Camera-type eye (tissue), 1 donor: Measurements from ENCODE around the gene ZNF213. TPM values are rescaled to one million over a fixed set of nuclear protein-coding genes. Genes with fewer than 3 reads are reported as not detected.

ENCODE experiments used
- total RNA-seq: library from RNA; depleted of rRNA; stranded (reverse); fragments of >200 nt; gene quantifications from one replicate; pipeline ENCODE4 v1.2.3, GENCODE V29; 2014

Gene ZNF213
- 13.0 TPM for total RNA-seq

DNA sequence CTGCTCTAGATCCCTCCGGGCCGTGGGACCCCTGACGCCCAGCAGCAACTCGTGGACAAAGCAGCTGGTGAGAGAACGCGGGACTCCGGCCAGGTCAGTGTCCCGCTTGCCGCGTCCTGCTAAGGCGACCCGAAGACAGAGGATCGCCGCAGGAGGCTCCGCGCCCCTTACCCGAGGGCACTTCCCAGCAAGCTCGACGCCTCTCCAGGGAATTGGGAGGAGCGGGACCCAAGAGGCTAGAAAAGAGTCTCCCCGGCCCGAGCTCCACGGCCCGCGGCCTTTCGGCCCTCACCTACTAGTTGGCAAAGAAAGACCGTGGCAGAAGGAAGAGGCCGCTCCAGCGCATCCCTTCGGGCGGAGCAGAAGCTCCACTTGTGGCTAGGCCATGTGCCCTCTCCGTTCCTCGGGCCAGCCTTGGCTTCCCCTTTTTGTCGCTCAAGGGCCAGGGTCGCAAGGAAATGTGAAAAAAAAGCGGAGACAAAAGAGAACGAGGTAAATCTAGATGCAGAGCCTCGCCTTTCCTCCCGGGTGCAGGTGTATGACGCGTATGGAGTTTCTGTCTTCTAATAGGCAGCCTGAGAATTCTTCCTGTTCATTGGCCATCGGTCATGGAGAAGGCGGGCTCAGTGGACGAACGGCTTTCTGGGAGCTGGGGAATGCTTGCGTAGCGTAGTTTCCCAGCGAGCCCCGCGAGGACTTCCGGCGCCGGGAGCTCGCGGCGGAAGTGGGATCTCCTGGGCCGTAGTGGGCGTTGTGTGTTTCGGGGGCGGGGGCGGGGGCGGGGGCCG lies at the start of gene ZNF213:
Gene ZNF213, plus strand, starts transcription at position 692 of the 788 bp plus-strand sequence. CDS start 2,252 bp downstream, outside the sequence.

GRCh38 chr16:3098459-3099394 lies 36.1 kb upstream of the ZNF213 start, which contains the start of gene ZSCAN10:
Gene ZSCAN10, minus strand, starts transcription at chr16:3099294. Its CDS starts 6,357 bp downstream, at chr16:3092937.

DNA sequence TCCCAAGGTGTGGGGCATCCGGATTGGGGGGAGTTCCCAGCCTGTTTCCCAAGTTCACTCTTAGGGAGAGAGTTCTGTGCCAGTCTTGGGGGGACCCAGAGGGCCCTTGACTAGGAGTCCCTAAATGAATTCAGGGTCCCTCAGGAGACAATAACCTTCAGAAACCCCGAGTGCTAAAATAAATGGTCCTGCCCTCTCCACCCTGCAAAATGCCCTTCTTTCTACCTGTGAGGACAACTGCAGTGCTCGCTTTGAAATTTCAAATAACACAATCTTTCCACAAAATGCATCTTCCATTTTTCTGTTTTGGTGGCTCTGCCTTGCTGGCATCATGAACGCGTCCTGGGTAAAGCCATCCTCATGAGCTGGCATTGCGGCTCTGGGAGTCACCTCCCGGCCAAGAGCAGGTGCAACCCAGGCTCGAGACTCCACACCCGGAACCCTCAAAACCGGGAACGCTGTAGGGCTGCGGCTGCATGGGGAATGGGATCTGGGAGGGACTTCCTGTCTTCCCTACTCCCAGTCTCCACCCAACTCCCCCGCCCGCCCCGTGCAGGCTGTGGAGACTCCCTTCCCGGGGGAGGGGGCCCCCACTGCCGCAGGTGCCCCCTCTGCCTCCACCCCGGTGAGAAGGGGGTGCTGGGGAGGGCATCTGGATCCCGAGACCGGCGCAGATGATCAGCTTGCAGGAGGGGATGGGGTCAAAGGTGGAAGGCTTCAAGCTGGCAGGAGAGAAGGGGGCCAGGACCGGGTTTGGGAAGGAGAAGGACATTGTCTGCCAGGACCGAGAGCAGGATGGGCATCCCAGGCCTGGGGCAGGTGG lies 22.6 kb upstream of the ZNF213 start, which contains the start of gene ZNF205:
Gene ZNF205, plus strand, starts transcription at position 529 of the 823 bp plus-strand sequence. CDS start 845 bp downstream, outside the sequence.

DNA sequence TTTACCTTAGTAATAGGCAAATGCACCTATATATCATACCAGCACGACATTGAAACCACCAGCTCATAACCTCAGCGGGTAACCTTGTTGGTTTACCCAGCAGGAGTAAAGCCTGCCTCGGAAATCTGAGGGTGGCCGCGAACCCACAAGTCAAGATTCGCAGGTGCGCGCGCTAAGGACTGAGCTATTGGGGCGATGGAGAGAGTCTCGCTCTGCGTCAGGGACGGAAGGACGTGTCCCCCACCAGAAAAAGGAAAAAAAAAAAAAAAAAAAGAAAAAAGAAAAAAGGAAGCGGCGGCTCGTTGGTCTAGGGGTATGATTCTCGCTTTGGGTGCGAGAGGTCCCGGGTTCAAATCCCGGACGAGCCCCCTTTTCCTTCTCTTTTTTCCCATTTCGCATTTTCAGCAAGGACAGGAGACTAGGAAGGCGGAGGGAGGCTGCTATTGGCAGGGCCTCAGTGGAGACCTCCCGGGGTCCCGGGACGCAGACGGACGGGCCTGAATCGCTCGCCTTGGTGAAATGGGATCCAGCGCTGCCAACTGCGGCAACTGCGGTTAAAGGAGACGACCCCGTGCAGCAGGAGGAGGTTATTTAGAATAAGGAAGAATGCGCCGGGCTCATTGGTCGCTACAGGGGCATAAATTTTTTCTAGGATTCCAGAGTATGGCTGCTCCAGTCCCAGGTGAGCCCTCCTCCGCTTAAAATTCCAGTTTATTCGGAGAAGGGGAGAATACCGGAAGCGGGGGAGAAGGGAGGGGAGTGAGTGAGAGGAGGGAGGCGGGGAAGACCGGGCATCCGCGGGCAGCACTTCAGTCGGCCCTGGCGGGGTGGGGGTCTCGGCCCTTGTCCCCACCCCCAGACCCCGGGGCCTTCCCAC lies 53.2 kb downstream of the ZNF213 start, which contains the start of gene OR1F1:
Gene OR1F1, plus strand, starts transcription at position 407 of the 877 bp plus-strand sequence.

Other genes starting within 250 kb of the ZNF213 start
- 35.2 TPM for gene FLYWCH1, start 223.1 kb upstream of the ZNF213 start, total RNA-seq
- 1.6 TPM for gene KREMEN2, start 170.8 kb upstream of the ZNF213 start, total RNA-seq
- gene PAQR4, start 165.7 kb upstream of the ZNF213 start, total RNA-seq = 23.0 TPM
- gene PKMYT1, start 154.6 kb upstream of the ZNF213 start, total RNA-seq = 8.2 TPM
- gene CLDN9, start 122.1 kb upstream of the ZNF213 start, total RNA-seq = not detected
- gene CLDN6, start 116.8 kb upstream of the ZNF213 start, total RNA-seq = not detected
- gene TNFRSF12A, start 114.7 kb upstream of the ZNF213 start, total RNA-seq = 10.3 TPM
- gene HCFC1R1, start 111.1 kb upstream of the ZNF213 start, total RNA-seq = 10.0 TPM
- 10.3 TPM for gene THOC6, start 111.0 kb upstream of the ZNF213 start, total RNA-seq
- gene BICDL2, start 98.1 kb upstream of the ZNF213 start, total RNA-seq = 3.1 TPM
- 2.1 TPM for gene MMP25, start 88.5 kb upstream of the ZNF213 start, total RNA-seq
- gene IL32, start 69.4 kb upstream of the ZNF213 start, total RNA-seq = 33.9 TPM
- gene ZSCAN10, start 35.7 kb upstream of the ZNF213 start, total RNA-seq = not detected
- gene ZNF205, start 22.4 kb upstream of the ZNF213 start, total RNA-seq = 19.0 TPM
- not detected for gene OR1F1, start 53.2 kb downstream of the ZNF213 start, total RNA-seq
- 16.1 TPM for gene ZNF200, start 100.1 kb downstream of the ZNF213 start, total RNA-seq
- 0.99 TPM for gene MEFV, start 121.6 kb downstream of the ZNF213 start, total RNA-seq
- 82.8 TPM for gene ZNF263, start 148.5 kb downstream of the ZNF213 start, total RNA-seq
- 26.5 TPM for gene TIGD7, start 170.4 kb downstream of the ZNF213 start, total RNA-seq
- 67.9 TPM for gene ZNF75A, start 170.5 kb downstream of the ZNF213 start, total RNA-seq
- gene OR2C1, start 220.9 kb downstream of the ZNF213 start, total RNA-seq = 0.99 TPM